B cell (primary cell): ENCODE results near the gene CDC42SE2.

ENCODE experiments used
- CTCF ChIP-seq: fragments of 200-600 bp; IDR thresholded peaks from one replicate; pipeline ENCODE4 v1.8.0; 2022; ENCODE audit warnings: antibody characterized with exemption, mild to moderate bottlenecking
- EZH2 ChIP-seq: IDR thresholded peaks from 2 replicates; pipeline ENCODE4 v1.6.1; 2012; ENCODE audit warnings: borderline replicate concordance, low read depth, mild to moderate bottlenecking, moderate library complexity, low read length; ENCODE audit not compliant: insufficient read depth, poor library complexity, severe bottlenecking

DNA sequence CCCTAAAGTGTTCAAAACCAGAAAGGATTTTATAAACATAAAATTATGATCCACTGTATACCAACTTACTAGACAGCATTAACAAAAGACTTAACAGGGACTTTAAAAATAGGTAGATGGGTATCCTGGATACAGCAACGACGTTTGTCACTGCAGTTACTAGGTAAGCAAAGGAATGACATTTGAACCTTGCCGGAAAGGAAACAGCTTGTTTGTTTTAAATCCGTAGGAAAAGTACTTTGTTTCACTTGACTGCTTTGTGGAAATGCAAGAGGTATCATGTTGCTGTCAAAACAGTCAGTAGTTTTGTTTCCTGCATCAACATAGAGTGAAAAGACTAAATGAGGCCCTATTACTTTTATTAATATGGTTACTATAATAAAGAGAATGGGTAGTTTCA, 122.9 kb downstream of the CDC42SE2 start:
- TF ChIP-seq CTCF (no peak), EZH2 (no peak)
